Ecto neural progenitor cell (in vitro differentiated cells): ENCODE data around the gene KDM5B.

Experiments used
- DNase-seq: peaks from one replicate; pipeline ENCODE4 v3.0.0-alpha.2; 2018; ENCODE audit warnings: low spot score

KDM5B gene

GRCh38 chr1:202685641-202686040 lies 122.6 kb downstream of the KDM5B start:
- DNase-seq: no peak

DNA sequence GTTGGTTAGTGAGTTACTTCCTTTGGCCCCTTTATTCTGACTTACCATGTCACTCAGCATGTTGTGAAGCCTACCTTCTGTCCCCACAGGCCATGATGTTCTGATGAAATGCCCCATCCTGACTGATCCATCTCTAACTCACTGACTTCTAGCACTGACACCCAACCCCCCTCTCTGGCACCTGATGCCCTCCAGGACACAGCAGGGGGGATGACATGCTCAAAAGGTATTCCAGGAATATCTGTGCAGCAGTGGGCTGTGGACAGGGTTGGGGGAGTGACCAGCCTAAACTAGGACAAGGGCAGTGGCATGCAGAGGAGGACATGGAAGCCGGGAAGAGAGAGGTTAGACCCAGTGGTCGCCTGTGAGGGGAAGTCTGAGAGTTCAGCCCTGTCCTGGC lies 123.5 kb downstream of the KDM5B start:
- DNase-seq: no peak

DNA sequence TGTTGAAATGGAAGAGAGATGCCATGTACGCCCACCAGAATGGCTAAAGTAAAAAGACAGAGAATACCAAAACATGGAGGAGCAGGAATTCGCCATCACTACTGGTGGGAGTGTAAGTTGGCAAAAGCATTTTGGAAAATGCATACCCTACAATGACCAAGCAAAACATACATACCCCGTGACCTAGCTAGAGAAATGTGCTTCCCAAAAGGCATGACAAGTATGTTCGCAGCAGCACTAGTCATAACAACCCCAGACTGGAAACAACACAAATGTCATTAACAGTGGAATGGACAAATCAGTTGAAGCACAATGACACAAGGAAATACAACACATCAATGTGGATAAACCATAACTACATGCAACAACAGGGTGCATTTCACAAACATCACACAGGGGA lies 125.2 kb downstream of the KDM5B start:
- DNase-seq: no peak

GRCh38 chr1:202682477-202682876 lies 125.7 kb downstream of the KDM5B start:
- no peak for DNase-seq

DNA sequence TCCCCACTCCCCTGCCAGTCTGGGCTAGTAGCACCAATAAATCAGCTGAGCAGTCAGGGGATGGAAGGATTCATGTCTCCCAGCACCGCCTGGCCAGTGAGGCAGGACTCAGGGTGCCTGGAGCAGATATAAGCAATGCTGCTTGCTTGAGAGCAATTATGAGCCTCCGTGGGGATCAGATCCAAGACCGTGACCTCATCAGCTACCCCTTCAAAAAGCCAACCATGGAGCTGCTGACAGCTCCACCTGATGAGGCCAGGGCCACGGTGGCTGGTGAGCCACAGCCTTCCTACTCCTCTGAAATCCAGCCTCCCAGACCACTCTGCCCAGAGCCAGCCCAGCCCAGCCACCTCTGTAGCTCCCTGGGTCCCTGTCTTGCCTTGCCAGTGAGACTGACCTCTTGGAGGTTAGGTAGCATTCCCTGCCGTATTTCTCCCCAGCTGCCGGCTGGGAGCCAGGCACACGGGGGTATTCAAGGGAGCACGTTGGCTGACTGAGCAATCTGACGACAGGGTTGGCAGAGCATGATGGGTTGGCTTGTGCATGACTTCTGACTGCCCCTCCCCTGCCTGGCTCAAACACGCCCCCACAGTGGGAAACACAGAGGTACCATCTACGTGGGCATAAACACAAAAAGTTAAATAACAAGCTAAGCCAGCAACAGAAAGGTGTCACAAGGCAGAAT lies 126.3 kb downstream of the KDM5B start:
- DNase-seq: no peak

GRCh38 chr1:202680586-202681352 lies 127.5 kb downstream of the KDM5B start:
- DNase-seq: no peak

DNA sequence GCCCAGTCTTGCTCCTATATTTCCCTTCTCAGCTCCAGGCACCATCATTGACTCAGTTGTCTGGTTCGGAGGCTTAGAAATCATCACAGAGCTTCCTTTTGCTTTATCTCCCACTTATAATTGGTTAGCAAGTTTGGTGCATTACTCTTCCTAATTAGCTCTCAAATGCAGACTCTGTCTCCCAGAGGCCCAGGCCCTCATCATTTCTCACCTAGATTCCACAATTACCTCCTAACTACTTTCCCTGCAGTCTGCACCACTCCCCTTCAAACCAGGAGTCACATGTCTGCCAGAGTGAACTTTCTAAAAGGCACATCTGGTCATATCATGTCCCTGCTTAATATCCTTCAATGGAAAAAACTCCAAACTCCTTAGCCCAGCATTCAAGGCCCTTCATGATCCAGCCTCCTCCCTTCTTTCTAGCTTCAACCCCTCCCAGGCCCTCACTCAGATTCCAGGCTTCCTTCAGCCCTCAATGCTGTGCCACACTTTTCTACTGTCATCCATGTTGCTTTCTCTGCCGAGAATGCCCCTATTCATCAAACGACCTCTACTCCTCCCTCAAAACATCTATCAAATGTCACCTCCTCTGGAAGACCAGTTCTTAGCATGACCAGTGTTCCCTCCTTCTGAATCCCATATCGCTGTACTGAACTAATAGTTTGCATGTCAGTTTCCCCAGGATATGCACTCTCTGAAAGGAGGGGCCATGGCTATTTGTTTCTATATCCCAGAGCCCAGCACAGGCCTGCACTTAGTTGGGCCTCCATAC lies 128.6 kb downstream of the KDM5B start:
- no peak for DNase-seq

DNA sequence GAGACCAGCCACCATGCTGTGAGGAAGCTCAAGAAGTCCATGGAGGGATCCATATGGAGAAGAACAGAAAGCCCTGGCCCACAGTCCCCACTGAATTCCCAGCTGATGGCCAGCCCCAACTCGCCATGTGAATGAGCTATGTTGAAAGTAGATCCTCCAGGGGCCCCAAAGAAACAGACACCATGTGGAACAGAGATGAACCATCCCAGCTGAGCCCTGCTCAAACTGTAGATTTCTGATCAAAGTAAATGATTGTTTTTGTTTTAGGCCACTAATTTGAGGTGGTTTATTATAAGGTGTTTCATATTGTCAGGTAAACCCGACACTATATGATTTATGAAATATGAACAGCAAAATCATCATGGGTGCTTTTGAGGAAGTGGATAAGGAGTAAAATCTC lies 130.8 kb downstream of the KDM5B start:
- DNase-seq: no peak
